CD1c-positive myeloid dendritic cell (primary cell): ENCODE results near the gene ZNF366.

Experiments
- DNase-seq: peaks from one replicate; pipeline ENCODE4 v3.0.0-alpha.2; 2016; ENCODE audit errors: extremely low spot score

Gene ZNF366

GRCh38 chr5:72467461-72467860 is 39.7 kb downstream of the ZNF366 start:
- no peak for DNase-seq

GRCh38 chr5:72465601-72466563 is 41.3 kb downstream of the ZNF366 start:
- peak; percentile 86 for DNase-seq

- DNase-seq: no peak
Measured at GRCh38 chr5:72465066-72465465, 42.1 kb downstream of the ZNF366 start.

GRCh38 chr5:72464071-72464470 is 43.1 kb downstream of the ZNF366 start:
- DNase-seq: no peak

GRCh38 chr5:72463449-72464052 is 43.7 kb downstream of the ZNF366 start:
- DNase-seq: peak; percentile 68

- DNase-seq: no peak
Measured at GRCh38 chr5:72460413-72460812, 46.8 kb downstream of the ZNF366 start.

- no peak for DNase-seq
Measured at GRCh38 chr5:72459913-72460312, 47.3 kb downstream of the ZNF366 start.

GRCh38 chr5:72459089-72459661 is 48.0 kb downstream of the ZNF366 start:
- no peak for DNase-seq

- DNase-seq: peak; percentile 27
Measured at GRCh38 chr5:72458407-72458806, 48.8 kb downstream of the ZNF366 start.

- DNase-seq: no peak
Measured at GRCh38 chr5:72457491-72457890, 49.7 kb downstream of the ZNF366 start.

- no peak for DNase-seq
Measured at GRCh38 chr5:72456391-72457074, 50.7 kb downstream of the ZNF366 start.

- no peak for DNase-seq
Measured at GRCh38 chr5:72455476-72455875, 51.7 kb downstream of the ZNF366 start.

- DNase-seq: no peak
Measured at GRCh38 chr5:72454996-72455395, 52.2 kb downstream of the ZNF366 start.

GRCh38 chr5:72453246-72453775 is 53.9 kb downstream of the ZNF366 start:
- no peak for DNase-seq

- DNase-seq: no peak
Measured at GRCh38 chr5:72452515-72453245, 54.5 kb downstream of the ZNF366 start.

GRCh38 chr5:72451741-72452505 is 55.3 kb downstream of the ZNF366 start:
- DNase-seq: no peak

GRCh38 chr5:72448368-72448767 is 58.8 kb downstream of the ZNF366 start:
- no peak for DNase-seq

GRCh38 chr5:72447751-72448150 is 59.5 kb downstream of the ZNF366 start:
- no peak for DNase-seq

GRCh38 chr5:72445969-72446368 is 61.2 kb downstream of the ZNF366 start:
- no peak for DNase-seq

- DNase-seq: no peak
Measured at GRCh38 chr5:72443883-72444282, 63.3 kb downstream of the ZNF366 start.
